A172 (cell line): ENCODE measurements around the gene FAT2. TPM values are rescaled to one million over a fixed set of nuclear protein-coding genes. Genes with fewer than 3 reads are reported as not detected.
"Not testable (repeated sequence)": the region's sequence is repeated elsewhere in the genome, so short reads cannot be mapped to it uniquely, and the experiment has no call there.

Experiments
- DNase-seq: peaks from one replicate; pipeline ENCODE4 v3.0.0-alpha.2; 2015; ENCODE audit warnings: low spot score
- total RNA-seq: library from RNA; depleted of rRNA; stranded (reverse); fragments of >200 nt; shearing (Covaris generic); gene quantifications from 2 replicates; pipeline ENCODE4 v1.2.3, GENCODE V29; 2014

The FAT2 gene
- total RNA-seq, 1 experiment from 2014 or later = 0.22 TPM

DNA sequence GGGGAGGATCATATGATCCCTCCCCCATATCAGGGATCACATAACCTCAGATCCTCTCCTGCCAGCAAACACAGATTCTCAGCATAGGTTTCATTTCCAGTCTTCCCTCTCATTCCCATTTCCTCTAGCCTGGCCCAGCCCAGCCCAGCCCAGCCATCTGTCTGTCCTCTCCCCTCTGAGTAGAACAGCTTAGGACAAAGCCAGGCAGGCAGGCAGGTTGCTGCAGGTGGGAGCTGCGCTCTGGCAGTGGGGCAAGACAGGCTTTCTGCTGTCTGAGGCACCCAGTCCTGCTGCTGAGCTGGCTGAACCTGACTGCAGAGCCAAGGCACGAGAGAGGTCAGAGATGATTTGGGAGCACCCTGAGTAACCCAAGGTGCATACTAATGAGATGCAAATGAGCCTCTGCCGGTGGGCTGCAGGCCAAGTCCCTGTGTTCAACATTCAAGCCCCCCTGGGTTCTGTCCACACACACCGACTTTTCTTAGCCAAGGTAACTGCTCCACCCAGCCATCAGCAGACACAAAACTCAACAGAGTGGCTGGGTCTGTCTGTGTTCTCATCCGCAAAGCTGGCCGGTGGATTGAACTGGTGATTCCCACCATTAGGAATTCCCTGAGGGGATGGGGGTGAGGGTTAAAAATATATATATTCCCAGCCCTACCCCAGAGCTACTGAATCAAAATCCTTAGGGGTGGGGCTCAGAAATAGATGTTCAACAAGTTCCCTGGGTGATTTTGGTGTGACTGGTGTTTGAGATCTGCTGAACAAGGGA is 9.1 kb downstream of the FAT2 start:
- no peak for DNase-seq

DNA sequence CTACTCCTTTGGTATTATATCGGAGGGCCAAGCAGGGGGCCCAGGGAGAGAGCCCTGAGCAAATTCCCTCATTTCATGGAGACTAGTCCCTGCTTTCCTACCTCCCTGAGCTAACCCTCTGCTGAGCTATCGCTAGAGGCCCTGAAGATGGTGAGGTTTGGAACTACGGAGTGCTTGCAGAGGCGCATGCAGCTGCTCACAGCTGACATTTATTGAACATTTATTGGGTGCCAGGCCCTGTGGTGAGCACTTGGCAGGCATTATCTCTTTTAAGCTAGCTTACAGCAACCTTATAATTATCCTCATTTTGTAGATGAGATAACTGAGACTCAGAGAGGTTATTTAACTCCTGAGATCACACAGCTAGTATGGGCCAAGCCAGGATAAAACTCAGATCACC is 9.8 kb downstream of the FAT2 start:
- no peak for DNase-seq

DNA sequence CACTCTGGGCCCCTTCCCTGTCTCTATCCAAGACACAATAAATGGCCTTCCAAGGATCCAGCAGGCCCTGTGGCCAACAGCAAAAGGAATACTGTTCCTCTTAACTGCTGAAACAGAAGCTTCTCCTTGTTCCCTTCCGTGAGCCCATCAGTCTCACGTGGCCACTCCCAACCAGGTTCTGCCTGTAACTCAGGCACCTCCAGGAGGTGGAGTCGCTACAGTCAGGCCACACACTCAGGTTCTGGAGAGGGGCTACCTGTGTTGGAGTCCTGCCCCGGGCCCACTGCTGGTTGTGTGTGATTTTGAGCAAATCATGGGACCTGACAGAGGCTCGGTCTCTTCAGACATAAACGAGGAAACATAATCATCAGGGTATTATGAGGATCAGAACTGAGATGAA is 10.3 kb downstream of the FAT2 start:
- no peak for DNase-seq

DNA sequence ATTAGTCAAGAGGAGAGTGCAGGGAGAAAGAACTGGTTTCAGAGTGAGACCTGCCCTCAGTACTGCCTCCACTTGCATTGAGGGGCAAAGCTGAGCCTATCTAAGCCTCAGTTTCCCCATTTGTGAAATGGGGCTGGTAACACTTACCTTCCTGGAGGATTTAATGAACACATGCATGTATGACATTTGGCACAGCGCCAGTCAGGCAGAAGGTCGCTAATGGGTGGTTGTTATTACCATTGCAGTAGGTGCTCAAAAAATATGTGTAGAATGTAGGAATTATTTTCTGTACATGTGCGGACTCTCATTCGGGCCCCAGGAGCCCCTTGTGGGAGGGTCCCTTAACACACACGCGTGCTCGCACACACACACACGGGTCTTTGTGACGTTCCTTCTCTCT is 10.9 kb downstream of the FAT2 start:
- no peak for DNase-seq

DNA sequence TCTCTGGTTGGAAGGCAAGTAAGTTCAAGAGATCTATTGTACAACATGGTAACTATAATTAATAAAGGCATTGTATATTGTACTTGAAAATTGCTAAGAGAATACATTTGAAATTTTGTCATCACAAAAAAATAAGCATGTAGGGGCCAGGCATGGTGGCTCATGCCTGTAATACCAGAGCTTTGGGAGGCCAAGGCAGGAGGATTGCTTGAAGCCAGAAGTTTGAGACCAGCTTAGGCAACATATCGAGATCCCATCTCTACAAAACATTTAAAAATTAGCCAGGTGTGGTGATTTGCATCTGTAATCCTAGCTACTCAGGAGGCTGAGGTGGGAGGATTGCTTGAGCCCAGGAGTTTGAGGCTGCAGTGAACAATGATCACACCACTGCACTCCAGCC is 12.0 kb downstream of the FAT2 start:
- not testable (repeated sequence) for DNase-seq

DNA sequence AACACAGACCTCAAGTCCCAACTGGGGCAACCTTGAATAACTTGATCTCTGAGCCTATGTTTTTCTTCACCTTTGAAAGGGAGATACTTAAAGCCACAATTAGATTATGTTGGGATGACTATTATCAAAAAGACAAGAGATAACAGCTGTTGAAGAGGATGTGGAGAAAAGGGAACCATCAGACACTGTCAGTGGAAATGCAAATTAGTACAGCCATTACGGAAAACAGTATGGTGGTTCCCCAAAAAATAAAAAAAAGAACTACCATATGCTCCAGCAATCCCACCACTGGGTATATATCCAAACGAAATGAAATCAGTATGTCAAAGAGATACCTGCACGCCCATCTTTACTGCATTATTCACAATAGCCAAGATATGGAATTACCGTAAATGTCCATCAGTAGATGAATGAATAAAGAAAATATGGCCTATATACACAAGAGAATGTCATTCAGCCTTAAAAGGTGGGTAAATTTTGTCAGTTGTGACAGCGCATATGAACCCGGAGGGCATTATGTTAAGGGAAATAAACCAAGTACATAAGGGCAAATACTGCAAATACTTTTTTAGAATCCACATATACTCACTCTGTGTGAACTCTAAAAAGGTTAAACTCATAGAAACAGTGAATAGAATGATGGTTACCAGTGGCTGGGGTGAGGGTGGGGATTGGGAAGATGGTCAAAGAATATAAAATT is 12.7 kb downstream of the FAT2 start:
- no peak for DNase-seq

DNA sequence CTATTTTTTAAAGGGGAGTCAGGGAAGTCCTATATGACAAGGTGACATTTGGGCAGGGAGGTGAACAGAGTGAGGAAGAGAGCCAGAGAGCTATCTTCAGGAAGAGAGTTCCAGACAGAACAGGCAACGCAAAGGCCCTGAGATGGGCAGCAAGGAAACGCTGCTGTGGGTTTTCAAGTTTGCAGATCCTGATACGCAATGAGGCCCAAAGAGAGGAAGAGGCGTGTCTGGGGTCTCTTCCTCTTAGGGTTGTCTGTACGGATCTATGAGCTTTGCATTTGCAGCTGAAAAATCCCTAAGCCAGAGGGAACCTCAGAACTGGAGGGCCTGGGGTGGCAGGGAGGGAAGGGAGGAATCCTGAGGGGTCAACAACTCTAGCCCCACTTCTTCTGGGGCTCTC is 13.6 kb downstream of the FAT2 start:
- DNase-seq = no peak

DNA sequence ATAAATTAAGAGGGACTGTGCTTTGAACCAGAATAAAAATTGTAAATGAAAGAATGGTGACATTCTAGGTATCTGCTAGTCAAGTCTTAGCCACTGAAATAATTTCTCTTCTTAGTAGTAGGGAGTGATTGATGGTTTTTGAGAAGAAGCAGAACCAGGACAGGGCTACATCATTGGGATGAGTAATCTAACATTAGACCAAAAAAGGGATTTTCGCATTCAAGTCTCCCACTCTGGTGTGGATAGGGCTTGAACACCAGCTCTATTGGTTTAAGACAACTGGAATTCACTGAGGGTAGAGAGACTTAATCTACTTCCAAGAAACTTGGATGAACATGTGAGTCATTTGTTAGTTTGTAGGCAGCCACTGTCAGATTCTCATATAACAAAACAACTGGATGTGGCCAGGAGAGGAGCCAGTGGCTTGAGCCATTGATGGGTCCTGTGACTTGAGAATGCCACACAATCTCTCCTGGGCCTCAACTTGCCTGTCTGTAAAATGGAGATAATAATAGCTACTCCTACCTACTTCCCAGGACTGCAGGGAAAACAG is 16.6 kb downstream of the FAT2 start:
- no peak for DNase-seq

DNA sequence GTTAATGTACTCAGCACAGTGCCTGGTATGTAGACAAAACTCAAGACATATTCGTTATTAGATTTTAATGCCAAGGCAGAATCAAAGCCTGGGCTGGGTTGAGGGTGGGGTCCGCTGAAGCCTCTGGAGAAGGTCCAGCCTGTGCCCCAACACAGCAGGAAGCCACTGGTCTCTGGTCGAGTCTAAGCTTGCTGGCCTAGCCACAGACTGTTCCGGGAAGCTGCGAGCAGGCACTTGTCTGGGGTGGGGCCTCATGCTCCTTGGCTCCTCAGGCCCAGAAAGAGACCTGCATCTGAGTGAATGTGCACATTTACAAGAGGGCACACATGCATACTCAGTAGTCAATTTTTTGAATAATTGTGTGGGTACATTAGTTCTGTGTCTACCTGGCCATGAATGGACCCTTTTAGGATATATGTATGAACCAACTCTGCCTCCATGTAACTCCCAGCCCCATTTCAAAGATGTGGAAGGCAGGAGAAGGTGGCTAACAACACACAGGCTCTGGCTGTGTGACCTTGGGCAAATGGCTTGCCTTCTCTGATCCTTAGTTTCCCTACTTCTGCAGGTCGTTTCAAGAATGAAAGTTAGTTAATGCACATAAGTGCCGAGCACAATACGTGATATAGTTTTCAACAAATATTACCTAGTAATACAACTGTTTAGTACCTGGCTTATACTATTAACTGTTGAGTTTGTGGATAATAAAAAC is 18.3 kb downstream of the FAT2 start:
- DNase-seq = no peak

DNA sequence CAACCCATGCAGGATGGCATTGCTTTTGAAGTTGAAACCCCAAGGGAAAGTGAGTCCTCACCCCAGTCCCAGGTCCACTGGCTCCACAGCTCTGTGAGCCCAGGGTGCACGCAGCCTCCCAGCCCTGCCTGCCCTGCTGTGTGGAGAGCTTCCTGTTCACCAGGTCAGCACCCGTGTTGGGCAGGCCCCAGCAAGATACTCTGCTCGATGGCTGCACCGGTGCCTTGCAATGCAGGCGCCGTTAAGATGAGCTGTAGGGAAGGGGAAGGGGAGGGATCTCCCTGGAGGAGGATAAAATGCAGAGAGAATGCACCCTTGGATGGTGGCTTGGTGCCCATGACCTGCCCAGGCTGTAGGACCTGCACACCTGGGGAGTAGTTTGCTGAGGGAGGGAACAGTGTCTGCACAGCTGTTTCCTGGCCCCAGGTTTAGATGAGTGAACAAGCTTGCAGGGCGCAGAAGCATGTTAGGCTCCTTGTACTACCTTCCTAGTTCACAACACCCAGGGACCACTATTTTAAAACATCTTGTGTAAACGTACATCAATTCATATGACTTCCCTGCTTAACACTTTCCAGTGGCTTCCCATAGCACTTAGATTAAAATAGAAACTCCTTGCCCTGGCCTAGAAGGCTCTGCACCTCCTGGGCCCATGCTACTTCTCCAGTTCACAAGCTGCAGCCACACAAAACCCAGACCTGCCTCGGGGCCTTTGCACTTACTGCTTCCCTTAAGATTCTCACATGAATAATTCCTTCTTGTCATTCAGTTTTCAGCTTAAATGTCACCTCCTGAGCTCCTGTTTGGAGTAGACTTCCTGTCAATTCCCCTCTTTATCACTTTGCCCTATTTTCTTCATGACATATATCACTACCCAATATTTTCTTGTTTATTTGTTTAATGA is 19.6 kb downstream of the FAT2 start:
- DNase-seq = no peak

DNA sequence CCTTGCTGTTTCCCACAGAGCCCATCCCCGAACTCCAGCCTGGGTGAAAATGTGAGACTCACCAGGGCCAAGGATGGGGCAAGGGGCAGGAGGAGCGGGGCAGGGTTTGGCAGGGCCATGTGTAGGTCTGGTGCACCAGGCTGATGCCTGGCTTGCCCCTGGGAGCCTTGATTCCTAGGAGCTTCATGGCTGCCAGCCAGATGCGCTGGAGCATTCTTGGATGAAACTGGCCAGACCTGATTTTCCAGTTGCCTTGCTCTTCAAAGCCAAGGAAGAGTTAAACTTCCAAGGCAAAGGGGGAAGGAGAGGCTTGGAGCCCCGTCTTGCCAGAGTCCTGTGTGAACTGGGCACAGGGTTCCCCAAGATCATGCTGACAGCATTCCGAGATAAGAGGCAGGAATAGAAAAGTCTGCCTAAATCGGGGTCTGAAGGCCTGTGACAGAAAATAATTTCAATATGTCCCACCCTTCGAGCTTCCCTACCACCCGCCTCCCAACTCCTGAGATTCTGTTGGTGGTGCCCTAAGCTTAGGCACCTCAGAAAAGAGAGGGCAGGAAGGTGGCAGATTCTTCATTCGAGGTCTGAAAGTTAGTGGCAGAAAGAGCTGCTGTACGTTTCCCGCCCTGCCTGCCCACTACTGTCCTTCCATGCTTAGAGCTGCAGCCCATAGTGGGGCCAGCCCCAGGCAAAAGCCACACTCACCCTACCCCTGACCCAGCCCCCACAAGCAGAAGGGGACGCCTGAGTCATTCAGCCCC is 20.4 kb downstream of the FAT2 start:
- DNase-seq = no peak

DNA sequence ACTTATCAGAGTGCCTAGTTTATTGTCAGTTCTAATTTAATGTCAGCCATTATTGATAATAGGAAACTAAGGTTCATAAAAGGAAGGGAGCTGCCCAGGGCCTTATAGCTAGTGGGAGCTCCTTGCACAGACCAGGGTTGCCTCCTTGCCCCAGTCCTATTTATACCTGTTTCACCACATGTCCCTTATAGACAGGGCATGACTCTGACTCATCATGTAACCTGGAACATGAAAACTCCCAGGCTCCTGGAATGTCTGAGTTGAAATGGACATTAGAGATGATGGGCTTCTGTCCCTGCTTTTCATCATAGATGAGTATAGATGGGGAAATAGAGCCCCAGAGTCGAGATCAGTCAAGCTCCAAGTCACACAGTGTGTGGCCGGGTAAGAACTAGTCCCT is 21.1 kb downstream of the FAT2 start:
- no peak for DNase-seq

DNA sequence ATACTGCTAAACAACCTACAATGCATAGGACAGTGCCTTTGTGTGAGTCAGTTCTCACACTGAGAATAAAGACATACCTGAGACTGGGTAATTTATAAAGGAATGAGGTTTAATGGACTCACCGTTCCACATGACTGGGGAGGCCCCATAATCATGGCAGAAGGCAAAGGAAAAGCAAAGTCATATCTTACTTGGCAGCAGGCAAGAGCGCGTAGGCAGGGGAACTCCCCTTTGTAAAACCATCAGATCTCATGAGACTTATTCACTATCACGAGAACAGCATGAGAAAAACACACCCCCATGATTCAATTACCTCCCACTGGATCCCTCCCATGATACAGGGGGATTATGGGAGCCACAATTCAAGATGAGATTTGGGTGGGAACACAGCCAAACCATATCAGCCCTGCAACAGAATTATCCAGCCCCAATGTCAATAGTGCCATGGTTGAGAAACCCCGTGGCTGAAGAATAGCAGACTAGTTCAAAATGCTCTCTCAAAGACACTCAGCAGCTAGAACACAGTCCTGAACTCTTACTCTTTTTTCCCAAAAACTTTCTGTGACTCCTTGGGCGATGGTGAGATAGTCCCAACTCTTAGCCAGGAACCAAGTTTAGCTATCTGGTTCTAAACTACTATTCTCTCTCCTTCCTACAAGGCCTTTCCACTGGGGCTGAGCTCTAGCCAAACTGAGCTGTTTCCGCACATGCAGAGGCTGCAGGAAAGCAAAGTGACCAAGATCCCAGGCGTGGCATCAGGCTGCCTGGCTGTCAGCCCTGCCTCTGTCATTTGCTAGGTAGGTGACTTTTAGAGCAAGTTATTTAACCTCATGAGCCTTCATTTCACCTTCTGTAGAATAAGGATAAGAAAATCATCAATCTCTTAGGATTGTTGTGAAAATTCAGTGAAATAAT is 21.7 kb downstream of the FAT2 start:
- peak; percentile 26 for DNase-seq

DNA sequence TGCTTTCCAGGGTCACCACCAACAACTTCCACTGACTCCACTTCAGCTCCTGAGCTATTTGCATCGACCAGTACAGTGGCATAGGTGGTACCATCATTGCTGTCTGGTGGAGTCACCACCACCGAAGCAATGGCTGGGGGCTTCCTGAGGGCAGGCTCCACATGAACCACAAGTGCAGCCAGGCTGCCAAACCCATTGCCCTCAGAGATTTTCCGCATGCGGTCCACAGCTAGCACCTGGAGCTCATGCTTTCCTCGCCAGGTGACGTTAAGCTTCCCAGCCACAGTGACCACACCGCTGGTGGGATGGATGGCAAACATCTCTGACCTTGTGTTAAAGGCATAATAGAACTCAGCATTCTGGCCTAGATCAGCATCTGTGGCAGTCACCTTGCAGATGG is 23.1 kb downstream of the FAT2 start:
- no peak for DNase-seq

DNA sequence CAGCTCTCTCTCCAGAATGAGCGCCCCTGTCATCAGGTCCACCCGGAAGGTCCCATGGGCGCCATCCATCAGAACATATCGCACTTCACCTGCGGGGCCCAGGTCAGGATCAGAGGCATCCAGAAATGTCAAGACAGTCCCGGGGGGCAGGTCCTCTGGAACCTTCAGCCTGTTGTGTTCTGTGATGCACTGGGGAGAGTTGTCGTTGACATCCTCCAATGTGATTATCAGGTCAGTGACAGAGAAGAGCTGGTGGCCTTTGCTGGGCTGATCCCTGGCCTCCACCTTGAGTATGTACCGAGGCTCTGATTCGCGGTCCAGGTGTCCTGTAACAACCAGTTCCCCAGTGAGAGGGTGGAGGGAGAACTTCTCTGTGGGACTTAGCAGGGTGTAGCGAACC is 25.2 kb downstream of the FAT2 start:
- no peak for DNase-seq

DNA sequence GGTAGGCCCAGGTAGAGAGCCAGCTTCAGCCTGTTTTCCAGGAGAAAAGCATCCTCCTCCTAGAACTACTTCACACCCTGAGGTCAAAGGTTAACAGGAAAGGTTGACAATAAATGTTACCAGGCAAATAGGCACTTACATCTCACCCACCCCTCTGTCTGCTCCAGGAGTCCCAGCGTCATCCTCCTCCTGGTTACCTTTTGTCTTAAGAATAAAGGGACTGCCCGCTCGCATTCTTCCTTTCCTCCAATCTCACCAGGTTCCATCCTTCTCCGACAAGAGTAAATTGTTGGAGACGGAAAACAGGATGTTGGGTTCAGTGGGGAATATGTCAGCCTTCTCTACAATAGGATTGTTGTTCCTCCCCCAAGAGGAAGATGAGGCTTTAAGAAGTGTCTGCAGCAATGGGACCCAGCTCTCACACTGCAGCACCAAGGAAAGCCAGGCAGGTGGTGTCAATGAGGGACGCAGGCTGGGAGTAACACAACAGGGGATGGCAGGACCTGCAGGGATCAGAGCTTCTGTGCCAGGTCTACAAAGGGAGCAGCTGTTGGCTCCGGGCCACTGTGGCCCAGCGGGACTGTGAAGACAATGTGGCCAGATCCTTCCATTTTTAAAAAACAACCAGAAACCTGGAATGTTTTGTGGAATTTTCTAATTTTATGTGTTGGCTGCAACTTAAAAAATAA is 29.0 kb downstream of the FAT2 start:
- DNase-seq = no peak

DNA sequence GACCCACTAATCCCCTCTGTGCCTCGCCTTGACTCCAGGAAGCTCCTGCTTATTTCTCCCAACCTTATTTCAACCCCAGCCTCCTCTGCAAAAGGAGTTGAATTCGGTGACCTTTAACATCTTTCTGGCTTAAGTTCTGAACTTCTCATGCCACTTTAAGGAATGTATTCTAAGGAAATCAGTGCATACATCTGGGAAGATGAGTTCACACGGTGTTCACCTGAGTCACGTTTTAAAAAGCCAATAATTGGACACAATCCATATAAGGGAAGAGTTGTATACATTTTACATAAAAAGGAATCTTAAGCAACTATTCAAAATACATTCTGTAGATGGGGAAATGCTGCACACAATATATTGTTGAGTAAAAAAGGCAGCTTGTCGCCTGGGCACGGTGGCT is 33.2 kb downstream of the FAT2 start:
- DNase-seq = no peak

DNA sequence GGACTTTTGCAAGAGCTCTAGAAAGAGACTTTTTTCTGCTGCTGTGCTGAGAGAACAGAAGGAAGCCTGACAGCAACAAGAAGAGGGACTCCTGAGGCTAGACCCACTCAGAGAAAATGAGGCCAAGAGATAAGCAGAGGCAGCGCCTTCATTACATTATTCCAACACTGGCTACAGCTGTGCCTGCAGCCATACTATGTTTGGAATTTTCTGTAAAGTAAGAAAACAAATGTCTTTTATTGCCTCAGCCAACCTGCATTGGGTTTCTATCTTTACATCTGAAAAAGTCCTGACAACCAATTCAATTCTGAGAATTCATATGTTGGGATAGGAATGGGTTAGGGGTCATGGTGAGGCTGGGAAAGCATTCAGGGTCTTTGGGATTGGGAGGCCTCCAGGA is 33.7 kb downstream of the FAT2 start:
- DNase-seq = no peak

DNA sequence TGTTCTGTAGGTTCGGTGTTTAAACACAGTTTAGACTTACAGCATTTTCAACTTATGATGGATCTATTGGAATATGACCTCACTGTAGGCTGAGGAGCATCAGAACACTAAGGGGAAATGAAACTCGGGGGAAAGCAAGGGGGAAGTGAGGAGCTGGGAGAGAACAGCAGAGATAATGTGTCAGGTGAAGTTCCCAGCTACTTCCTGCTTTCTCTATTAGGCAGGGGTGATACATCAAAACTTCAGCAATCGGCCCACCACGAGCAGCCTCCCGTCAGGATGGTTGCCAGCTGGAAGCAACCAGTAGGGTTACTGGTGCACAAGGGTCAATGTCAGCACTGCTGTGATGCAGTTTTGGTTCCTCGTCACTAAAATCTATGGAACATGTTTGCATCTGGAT is 34.3 kb downstream of the FAT2 start:
- no peak for DNase-seq
